BE2C (cell line): ENCODE data around the gene EPHA6.
"Not testable (repeated sequence)": the region's sequence is repeated elsewhere in the genome, so short reads cannot be mapped to it uniquely, and the experiment has no call there.

ENCODE experiments used
- DNase-seq: peaks from one replicate; pipeline ENCODE4 v3.0.0-alpha.2; 2020
- H3K27me3 ChIP-seq: fragments of 250-450 bp; sonication (Bioruptor Pico); 2 replicates; pipeline ENCODE4 v1.5.1; 2020; ENCODE audit warnings: mild to moderate bottlenecking
- H3K36me3 ChIP-seq: fragments of 250-450 bp; sonication (Bioruptor Pico); 2 replicates; pipeline ENCODE4 v1.5.1; 2020; ENCODE audit warnings: mild to moderate bottlenecking
- H3K4me1 ChIP-seq: fragments of 250-450 bp; sonication (Bioruptor Pico); 2 replicates; pipeline ENCODE4 v1.5.1; 2020
- H3K4me3 ChIP-seq: 2 replicates; pipeline ENCODE4 v1.5.1; 2011; ENCODE audit warnings: low read depth, low read length
- H3K9me3 ChIP-seq: fragments of 250-450 bp; sonication (Bioruptor Pico); 2 replicates; pipeline ENCODE4 v1.5.1; 2020
- CTCF ChIP-seq: IDR thresholded peaks from 2 replicates; pipeline ENCODE4 v1.5.1; 2012; ENCODE audit warnings: mild to moderate bottlenecking, low read depth, low read length

The EPHA6 gene

GRCh38 chr3:97010881-97011657, 196.7 kb downstream of the EPHA6 start:
- TF ChIP-seq CTCF: no peak
- no peaks in the 10 kb centered on the region for H3K27me3 ChIP-seq

GRCh38 chr3:97021778-97022177, 207.4 kb downstream of the EPHA6 start:
- H3K4me1 ChIP-seq: no peaks in the 10 kb centered on the region
- H3K9me3 ChIP-seq: no peaks in the 10 kb centered on the region
- DNase-seq: no peak
- H3K4me3 ChIP-seq: no peak overlapping the region
- H3K27me3 ChIP-seq: no peaks in the 10 kb centered on the region
- no peak for TF ChIP-seq CTCF
- H3K36me3 ChIP-seq: no peaks in the 10 kb centered on the region

More at GRCh38 chr3:97010881-97011657, 196.7 kb downstream of the EPHA6 start:
- no peaks in the 10 kb centered on the region; the same call in 1 of the 2 replicates for H3K4me1 ChIP-seq
- H3K9me3 ChIP-seq: no peaks in the 10 kb centered on the region
- H3K36me3 ChIP-seq: no peaks in the 10 kb centered on the region
- no peak for DNase-seq
- no peak overlapping the region for H3K4me3 ChIP-seq

- H3K4me1 ChIP-seq, H3K9me3 ChIP-seq, DNase-seq, H3K36me3 ChIP-seq, H3K4me3 ChIP-seq, H3K27me3 ChIP-seq: not testable (repeated sequence)
Observed at GRCh38 chr3:97025612-97026011, 211.2 kb downstream of the EPHA6 start.

GRCh38 chr3:97029972-97030371, 215.6 kb downstream of the EPHA6 start:
- no peaks in the 10 kb centered on the region for H3K27me3 ChIP-seq
- H3K9me3 ChIP-seq: no peaks in the 10 kb centered on the region
- TF ChIP-seq CTCF: no peak
- H3K4me1 ChIP-seq: no peaks in the 10 kb centered on the region
- no peak for DNase-seq
- no peak overlapping the region for H3K4me3 ChIP-seq
- no peaks in the 10 kb centered on the region for H3K36me3 ChIP-seq

- no peak for TF ChIP-seq CTCF
Observed at GRCh38 chr3:97037294-97037943, 223.0 kb downstream of the EPHA6 start.

GRCh38 chr3:97043411-97043810, 229.0 kb downstream of the EPHA6 start:
- Histone ChIP-seq H3K4me3 (no peak overlapping the region), H3K9me3 (no peaks in the 10 kb centered on the region), H3K36me3 (no peaks in the 10 kb centered on the region), H3K4me1 (no peaks in the 10 kb centered on the region), H3K27me3 (no peaks in the 10 kb centered on the region)
- no peak for TF ChIP-seq CTCF
- DNase-seq: no peak

More at GRCh38 chr3:97037294-97037943, 223.0 kb downstream of the EPHA6 start:
- Histone ChIP-seq H3K27me3 (no peaks in the 10 kb centered on the region), H3K4me1 (no peaks in the 10 kb centered on the region), H3K4me3 (no peak overlapping the region), H3K9me3 (no peaks in the 10 kb centered on the region), H3K36me3 (no peaks in the 10 kb centered on the region)
- no peak for DNase-seq
